ENCODE measurements around the gene TSKU.
A peak's percentile ranks its signal among the peaks of the same experiment; 100 is the strongest.

TSKU gene

DNA sequence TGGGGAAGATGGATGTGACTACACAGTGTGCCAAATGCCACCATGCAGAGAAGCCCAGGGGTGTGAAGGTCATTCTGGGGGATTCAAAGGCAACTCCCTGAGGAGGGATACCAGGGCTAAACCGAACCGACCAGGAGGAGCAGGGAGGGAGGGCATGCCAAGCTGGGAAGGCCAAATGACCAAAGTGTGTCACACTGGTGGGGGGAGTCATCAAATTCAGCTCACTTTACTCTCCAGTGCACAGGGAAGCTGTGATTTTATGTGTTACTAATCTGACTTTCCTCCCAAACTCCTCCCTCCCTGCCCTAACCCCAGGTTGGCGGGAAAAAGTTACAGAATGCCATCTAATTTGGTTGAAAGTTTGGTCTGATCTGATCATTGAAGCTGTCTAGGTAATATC, 29.7 kb upstream of the TSKU start:
- no peak for DNase-seq

DNA sequence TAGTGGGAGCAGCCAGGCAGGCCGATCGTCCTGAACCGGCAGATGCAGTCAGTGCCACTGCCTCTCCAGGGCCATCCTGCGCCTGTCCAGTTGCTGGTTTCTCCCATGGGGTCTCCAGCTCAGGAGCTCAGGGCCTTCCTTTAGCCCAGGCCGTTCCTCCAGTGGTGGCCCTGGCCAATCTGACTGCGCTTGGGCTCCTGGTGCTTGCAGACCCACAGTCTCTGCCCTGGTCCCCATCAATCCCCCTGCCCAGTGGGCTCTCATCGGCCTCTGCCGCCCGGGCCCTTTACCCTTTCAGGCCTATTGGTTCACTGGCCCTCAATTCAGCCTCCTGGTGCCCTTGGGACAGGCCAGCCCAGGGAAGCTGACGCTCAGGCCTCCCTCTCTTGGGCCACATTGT, 29.2 kb upstream of the TSKU start:
- no peak for DNase-seq

DNA sequence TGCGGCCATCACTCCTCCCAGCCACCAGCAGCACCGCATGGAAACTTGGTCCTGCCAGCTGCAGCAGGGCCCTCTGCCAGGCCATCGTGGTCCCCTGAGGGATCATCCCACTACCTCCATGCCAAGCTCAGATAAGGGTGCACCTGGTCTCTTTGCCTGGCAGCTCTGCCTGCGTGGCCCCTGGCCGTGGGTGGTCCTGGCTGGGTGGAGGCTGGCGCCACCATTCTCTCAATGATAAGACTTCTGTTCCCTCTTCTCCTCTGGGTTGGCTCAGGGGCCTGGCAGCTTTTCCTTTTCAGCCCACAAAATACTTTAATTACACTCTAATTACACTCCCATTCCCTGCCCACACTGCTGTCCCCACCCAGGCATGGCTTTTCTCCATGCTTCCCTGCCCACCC, 26.8 kb upstream of the TSKU start:
- DNase-seq: no peak

DNA sequence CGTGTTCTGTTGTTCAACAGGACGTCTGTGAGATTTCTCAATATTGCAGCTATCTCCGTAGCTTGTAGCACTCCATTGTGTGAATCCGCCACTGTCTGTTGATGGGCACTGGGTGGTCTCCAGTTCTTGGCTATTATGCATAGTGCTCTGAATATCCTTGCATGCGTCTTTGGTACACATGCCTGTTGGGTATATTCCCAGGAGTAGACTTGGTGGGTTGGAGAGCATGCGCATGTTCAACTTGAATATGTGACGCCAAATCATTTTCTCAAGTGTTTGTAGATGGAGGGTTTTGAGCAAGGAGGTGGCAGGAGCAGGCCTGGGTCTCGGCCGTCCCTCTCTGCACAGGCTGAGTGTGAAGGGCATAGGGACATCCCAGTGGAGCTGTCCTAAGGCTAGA, 24.8 kb upstream of the TSKU start:
- no peak for DNase-seq

DNA sequence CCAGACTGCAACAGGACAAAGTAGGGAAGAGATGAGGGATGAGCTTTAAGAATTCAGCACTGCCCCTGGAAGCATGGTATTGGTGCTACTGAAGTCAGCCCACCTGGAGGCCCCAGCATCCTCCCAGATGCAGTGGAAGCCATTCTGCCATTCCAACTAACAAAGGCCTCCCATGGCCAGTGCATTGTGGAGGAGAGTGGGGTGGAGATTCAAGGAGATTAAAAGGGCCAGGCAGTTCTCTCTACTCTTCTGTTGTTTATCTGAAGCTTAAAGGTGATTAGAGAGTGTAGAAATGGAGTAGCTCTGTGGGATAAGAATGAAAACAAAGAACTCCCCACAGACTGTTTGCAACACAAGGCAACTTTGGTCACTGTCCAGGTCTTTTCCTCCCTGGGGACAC, 24.1 kb upstream of the TSKU start:
- DNase-seq: no peak

DNA sequence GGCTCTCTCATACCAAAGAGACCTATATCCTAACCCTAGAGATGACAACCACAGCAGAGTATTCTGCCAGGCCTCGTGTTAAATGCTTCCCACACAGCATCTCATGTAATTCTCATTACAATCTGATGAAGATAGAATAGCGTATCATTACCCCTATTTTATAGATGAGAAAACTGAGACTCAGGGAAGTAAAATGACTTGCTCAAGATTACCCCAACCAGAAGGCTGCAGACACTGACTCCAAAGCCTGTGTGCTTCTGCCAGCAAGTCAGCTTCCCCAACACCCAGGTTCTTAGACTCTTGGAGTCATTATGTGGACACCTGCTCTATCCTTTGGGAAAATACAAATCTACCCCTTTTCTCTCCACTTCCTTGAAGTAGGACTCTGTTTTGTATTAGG, 23.6 kb upstream of the TSKU start:
- DNase-seq: no peak

DNA sequence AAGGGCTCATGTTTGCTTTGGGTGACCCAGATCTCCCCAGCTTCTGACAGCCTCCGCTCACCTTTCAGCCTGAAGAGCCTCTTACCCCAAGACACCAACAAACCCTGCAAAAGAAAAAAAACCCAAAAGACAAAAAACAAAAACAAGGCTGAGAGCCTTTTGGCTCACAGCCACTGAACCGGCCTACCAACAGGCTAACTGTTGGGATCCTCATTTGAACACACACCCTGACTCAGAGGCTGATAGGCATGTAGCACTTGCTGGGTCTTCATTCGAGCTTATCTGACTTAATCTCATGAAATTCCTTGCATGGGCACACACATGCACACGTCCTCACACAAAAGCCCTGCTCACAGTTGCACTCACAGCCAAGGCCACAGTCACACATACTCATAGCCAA, 22.9 kb upstream of the TSKU start:
- DNase-seq: no peak

DNA sequence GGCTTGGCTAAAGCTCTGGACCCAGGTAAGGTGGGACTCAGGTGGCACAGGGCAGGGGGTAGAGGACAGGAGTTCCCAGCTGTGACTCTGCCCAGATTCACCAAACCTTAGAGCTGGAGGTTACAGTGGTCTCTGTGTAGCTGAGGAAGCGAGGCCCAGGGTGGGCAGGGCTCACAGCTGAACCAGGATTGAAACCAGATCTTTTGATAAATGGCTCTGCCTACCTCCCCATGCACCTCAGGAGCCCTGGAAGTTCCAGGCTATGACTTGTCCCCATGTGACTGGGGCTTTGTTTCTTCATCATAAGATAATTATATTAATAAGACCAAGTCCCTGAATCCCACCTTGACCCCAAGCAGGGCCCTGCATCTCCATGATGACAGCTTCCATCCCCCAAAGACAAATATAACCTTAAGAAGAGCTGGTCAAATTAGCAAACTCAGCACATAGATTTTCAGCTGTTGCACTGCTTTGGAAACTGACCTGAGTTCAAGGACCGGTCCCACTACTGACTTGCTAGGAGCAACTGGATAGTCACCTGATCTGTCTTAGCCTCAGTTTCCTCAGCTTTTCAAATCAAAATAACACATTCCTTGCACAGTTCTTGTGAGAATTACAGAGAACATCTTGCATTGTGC, 21.3 kb upstream of the TSKU start:
- no peak for DNase-seq

DNA sequence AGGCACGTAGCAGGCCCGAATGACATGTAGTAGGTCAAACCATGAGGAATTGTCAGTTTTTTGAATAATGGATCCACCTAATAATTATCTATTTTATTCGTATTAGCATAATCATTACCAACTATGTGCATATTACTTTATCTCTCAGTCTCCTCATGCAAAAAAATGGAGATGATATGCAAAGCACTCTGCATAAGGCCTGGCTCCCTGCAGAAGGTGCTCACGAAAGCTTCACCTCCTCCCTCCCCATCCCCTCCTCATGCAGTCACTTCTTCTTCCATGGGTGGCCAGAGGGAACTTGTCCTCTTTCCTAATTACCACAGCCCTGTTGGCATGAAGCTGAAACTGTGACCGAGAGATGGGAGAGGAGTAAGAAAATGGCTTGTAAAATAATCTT, 20.8 kb upstream of the TSKU start:
- no peak for DNase-seq

DNA sequence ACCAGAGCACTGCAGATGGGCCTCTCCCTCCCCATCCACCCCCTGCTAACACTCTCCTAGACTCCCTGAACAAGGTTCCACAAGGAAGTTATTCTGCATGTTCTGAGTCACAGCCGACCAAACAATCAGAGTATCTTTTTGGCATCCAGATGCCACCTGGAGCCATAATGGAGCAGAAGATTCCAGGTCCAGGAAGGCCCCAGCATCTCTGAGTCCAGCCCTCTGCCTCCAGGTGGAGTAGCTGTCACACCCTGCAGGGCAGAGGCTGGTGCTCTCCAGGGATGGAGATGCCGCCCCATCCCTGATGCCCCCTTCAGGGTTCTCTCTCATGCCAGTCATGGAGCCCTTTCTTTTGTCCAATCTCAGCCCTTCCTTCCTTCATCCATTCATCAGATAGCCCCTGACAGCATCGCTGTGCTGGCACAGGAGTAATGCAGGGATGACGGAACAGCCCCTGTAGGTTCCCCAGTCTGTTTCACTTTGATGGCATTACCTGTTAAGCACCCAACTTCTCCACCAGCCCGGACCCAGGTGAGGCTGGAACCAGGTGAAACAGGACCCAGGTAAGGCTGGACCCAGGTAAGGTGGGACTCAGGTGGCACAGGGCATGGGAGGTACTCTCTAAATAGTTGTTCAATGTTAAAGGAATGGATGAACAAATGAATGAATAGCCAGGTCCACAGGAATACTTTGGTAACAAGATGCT, 20.1 kb upstream of the TSKU start:
- no peak for DNase-seq

DNA sequence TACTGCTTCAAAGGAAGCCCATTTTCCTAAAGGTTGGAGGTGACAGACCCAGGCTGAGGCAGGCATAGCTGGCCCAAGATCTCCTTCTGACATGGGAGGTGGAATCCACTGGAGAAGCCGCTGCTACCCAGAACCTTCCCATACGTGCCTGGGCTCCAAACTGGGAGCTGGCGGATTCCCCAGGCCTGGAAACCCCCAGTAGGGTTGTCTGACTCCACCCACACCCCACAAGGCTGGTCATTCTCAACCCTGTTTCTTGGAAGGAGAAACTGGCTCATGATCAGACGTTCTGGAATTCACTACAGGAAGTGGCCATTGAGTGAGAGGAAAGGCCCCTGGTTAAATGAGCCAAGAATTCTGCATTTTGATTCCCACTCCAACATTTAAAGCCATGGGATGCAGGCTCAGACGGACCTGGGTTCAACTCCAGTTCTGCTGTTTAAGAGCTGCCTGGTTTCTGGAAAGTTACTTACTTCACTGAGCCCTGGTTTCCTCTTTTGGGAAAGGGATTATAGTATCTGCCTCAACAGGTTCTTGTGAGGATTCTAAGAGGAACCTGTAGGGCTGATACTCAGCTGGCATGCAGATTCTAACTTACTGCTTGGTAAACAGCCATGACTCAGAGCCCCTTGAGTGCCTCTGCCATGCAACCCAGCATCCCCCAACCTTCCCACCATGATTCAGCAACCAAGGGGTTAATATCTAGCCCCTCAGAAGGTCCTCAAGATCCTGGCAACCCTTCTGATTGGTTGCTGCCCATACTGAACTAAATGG, 19.4 kb upstream of the TSKU start:
- peak; percentile 69 for DNase-seq

DNA sequence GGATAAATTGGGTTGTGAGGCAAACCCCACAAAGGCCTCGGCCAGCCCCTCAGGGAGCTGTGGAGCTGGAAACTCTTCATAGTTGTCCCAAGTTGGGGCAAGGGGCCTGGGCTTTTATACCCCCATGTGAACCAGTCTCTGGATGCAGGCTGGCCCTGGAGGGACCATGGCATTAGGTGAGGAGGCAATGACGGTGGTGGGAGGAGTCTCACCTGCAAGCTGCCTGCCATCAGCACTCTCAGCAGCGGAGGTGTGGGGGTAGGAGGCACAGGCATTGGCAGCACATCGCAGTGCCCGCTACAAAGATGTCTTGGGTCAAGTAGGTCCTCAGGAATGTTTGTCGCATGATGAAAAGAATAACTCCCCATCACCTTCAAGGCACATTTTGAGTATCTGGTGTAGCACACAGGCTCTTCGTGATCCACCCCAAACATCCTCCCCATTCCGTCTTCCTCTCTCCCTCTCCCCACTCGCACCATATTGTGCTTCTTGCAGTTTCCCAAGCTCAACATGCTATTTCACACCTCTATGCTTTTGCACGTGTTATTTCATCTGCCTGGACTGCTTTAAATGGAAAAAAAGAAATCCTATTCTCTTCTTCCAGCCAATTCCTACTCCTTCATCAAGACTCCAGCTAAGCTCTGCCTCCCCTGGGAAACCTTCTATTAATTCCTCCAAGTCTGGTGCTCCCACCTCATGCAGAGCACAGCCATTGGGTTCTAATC, 18.1 kb upstream of the TSKU start:
- no peak for DNase-seq

DNA sequence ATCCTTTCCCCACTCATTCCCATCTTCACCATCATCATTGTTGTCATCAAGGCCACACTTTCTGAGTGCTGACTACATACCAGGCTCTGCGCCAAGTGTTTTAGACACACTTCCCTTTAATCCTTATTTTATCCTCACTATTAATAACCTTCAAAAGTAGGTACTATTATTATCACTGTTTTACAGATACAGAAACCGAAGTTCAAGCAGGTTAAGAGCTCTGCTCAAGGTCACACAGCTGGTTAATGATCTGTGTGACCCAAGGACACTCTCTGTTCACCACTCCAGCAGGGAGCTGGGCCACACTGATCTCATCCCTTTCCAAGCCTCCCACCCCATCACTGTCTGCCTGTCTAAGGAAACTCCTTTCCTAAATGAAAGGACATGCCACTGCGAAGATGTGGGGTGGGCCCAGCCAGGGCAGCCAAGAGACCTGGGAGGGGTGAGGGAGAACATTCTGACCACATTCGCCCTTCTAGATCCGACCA, 17.2 kb upstream of the TSKU start:
- DNase-seq: no peak

DNA sequence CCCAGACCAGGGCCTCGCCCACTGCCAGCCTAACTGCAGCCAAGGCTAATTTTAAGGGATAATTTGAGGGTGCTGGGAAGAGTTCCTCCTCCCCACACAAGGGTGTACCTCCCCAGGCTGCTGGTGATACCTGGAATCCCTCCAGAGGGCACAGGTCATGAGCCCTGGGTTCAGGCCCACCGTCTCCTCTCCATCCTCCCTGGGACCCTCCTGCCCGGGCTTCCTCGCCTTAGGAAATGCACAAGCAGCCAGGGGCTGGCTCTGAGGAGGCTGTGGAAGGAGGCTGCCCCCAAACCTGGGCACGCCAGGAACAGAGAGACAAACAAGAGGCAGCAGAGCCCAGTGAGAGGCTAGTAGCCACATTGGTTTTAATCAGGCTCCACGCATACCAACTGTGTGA, 16.6 kb upstream of the TSKU start:
- no peak for DNase-seq

DNA sequence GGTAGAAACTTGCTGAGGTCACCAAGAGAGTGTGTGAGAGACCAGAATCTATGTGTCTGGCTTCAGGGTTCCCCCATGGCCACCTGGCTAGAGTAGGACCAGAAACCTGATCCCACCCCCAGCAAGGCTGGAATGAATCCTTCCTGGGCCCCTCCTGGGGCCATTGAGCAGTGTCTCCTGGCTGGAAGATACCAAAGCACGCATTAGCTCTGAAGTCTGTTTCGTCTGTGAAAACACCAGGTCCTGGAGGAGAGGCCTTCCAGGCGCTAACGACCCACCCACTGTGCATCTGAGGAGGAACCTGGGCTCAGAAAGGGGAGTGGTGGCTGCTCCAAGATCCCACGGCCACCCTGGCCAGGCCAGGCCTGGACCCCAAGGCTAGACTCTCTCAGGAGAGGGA, 15.5 kb upstream of the TSKU start:
- DNase-seq: no peak

DNA sequence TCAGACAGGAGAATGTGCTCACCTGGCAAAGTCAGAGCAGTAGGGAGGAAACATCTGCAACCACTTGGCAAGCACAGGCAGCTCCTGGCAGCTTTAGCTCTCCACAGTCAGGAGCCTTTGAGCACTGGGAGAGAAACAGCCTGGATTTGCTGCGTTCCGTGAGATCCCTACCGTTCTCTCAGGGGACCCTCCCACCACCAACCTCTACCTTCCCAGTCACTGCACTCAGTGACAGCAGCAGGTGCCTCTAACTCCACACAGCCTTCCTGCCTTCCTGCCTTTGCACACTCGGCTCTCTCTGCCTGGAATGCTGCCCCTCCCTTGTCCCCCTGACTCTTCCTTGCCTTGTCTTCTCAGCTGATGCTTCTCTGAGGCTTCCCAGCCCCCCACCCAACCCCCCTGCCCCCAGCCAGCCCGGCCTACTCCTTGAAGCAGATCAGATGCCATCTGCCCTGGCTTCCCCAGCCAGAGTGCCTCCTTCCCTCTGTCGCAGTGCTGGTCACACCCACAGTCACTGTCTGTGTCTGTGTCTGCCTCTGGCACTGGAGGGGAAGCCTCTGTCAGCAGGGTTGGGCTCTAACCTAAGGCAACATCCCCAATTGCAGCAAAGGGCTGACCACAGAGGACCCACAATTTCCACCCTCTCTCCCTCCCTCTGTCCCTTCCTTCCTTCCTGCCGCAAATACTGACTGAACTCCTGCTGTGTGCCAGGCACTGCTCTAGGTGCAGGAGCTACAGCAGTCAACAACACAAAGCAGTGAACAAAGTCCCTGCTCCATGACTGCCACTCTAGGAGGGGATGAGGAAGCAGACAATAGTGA, 14.9 kb upstream of the TSKU start:
- DNase-seq: peak; percentile 75

DNA sequence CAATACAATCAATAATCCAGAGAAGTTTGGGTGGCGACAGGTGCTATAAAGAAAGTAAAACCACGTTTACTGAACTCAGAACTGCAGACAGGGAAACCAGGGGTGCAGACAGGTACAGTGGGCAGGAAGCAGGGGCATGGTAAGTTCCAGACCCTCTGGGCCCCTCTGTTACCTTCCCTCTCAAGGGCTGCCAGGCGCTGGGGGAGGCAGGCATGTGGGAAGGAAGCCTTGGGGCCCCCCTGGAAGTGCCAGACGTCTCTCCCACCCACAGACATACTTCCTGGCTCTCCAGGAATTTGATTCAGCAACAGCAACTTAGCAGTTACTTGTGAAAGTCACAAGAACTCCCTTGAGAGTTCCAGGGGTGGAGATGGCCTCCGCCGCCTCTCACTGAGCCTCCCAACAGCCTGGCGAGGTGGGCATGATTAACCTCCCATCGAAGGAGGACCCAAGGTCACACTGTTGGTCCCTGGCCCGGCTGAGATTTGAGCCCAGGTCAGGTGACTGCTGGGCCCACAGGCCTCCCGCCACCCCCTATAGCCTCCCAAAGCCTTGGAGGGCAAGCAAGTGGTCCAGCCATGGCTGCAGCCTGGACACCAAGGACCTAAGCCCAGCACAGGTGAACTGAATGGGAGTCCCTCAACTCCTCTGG, 14.1 kb upstream of the TSKU start:
- DNase-seq: no peak

DNA sequence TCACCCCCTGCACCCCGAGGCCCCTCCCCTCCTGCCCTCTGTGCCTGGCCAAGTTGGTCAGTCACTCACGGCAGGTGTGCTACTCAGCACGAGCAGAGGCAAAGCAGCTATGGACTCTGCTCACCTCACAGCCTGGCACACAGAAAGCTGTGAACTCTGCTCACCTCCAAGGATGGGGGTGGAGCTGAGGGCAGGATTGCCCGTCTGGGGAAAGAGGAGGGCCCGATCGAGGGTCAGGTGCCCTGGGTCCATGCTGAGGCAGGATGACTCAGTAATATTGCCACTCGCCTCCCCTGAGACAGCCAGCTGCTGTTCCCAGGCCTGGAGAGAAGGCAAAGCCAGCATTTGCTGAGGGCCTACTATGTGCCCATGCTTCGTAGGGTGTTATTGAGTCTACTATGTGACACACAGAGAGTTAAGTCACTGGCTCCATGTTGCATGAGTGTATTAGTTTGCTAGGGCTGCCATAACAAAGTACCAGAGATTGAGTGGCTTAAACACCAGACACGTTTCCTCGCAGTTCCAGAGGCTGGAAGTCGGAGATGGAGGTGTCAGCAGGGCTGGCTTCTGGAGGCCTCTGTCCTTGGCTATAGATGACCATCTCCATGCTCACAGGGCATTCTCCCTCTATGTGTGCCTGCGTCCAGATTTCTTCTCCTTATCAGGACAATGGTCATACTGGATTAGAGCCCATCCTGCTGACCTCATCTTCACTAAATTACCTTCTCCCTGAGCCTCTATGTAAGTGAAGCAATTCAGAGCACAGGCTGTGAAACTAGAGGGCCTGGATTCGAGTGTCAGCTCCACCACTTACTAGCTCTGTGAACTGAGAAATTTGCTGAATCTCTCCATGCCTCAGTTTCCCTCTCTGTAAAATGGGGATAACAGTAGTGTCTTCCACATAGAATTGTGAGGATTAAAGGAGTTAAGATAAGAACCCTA, 13.2 kb upstream of the TSKU start:
- no peak for DNase-seq

DNA sequence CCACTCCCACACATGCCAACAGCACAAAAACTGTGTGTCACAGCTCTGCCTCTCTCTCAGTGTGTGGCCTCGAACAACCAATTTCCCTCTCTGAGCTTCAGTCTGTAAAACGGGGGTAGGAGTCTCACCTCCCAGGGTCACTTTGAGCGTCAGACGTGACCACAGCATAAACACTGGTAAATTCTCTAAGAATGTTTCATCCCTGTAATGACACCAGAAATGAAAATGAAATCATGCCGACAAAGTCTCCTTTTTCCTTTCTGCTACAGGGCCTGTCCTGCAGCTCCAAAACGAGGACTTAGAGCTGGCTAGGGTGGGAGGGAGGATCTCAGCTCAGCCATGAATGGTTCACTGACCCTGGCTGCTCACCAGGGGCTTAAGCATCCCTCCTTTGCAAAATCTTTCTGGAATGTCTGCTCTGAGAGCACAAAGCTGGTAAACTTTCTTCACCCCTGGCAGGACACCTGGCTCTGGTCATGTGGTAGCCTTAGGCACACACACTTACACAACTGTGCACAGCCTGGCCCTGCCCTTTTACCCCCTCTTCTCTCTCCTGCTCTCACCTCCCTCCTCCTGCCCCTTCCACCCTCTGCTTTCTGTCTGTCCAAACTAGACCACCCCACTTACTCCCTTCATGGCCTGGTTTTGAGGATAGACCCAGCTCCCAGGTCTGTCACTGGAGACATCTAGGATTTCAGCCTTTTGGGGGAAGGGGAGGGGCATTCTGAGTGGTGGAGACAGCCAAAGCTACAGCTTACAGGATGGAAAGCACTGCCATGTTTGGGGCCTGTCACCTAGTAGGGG, 12.3 kb upstream of the TSKU start:
- DNase-seq: no peak
